SK-N-MC (cell line): ENCODE data around the gene RGSL1.

Experiments
- EZH2 ChIP-seq: fragments of 200-600 bp; sonication (generic); IDR thresholded peaks from one replicate; pipeline ENCODE4 v1.6.1; 2017; ENCODE audit warnings: antibody characterized with exemption
- FOXP2 ChIP-seq: optimal IDR thresholded peaks from 2 replicates; pipeline ENCODE3; 2011; ENCODE audit warnings: mild to moderate bottlenecking, moderate library complexity; ENCODE audit not compliant: insufficient read depth; ENCODE audit errors: extremely low read length, control extremely low read depth
- POLR2AphosphoS5 ChIP-seq: IDR thresholded peaks from 2 replicates; pipeline ENCODE4 v1.6.1; 2012; ENCODE audit warnings: mild to moderate bottlenecking, low read depth, low read length, borderline replicate concordance

DNA sequence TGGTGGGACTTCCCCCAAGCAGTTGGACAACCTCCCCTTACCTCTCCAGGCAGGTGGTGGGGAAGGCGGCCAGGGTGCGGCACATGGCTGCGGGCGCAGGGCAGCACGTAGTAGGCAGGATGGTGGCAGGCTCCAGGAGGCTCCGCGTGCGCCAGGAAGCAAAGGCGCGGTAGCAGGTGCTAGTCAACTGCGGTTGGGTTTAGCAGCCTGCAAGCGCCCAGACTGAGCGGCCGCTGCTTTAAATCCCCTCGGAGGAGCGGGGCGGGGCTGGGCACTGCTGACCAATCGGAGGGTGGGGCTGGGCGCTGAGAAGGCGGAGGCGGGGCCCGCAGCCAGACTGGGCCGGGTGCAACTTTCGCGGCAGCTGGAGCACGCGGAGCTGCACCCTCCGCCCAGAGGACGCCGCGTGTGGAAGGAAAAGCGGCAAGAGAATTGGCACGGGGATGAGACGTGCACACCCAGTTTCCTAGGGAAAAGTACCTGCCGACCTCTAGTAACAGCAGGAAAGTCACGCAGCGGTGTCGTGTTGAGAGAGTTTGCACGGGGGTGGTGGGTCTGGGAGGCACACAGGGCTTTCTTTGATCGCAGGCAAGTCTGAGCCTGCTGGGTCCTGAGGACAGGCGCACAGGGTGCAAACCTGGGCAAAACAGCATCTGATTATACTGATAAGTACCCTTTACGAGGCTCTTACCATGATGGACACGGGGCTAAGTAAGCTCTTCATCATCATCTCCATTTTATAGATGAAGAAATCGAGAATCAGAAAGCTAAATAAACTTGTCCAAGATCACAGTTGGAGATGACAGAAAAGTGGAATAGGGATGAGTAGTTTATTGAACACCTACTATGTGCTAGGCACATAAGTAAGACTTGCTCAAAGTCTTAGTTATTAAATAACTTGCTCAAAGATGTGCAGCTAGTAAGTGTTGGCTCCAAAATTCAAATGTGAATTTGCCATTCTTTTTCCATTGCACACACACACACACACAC lies 154.5 kb downstream of the RGSL1 start, which contains the start of gene RGS16:
- no peak for TF ChIP-seq EZH2
- TF ChIP-seq POLR2AphosphoS5: peak; percentile 95
- no peak for TF ChIP-seq FOXP2
